ENCODE measurements around the gene RIMS1. TPM values are rescaled to one million over a fixed set of nuclear protein-coding genes. Genes with fewer than 3 reads are reported as not detected.
A peak's percentile ranks its signal among the peaks of the same experiment; 100 is the strongest.

RIMS1 gene
- total and polyA plus RNA-seq, 2 experiments from 2014 or later = 0.29 to 0.92 TPM

DNA sequence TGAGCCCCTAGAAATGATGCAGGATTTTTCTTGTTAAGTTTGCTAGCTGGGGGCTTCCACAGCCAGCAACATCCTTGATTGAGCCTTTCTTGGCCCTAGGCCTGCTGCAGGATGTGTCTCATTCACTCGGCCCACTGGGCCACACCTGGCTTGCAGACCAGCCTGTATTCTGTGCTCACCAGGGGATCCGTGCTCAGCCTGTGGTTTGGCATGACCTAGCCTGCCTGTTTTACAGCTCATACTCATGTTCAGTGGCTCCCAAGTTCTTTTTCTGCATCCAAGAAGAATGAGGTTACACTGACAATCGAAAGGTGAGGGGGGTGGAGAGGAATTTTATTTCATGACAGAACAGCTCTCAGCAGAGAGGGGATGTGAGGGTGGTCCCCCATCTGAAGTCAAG is 263.4 kb downstream of the RIMS1 start:
- Histone ChIP-seq H3K9me3 (ENCODE audit: low read depth) (no peaks in the 10 kb centered on the region), H3K4me3 (no peak overlapping the region), H3K4me1 (ENCODE audit: low read depth) (no peaks in the 10 kb centered on the region), H3K27me3 (no peaks in the 10 kb centered on the region), H3K27ac (no peak overlapping the region), H3K36me3 (no peaks in the 10 kb centered on the region)
- TF ChIP-seq CTCF (IDR thresholded peaks at IDR 0.05; ENCODE audit: low read depth, low read length) = no peak
- no peak for DNase-seq (ENCODE audit: low read depth in 1 of 2, low spot score in 1 of 2)

DNA sequence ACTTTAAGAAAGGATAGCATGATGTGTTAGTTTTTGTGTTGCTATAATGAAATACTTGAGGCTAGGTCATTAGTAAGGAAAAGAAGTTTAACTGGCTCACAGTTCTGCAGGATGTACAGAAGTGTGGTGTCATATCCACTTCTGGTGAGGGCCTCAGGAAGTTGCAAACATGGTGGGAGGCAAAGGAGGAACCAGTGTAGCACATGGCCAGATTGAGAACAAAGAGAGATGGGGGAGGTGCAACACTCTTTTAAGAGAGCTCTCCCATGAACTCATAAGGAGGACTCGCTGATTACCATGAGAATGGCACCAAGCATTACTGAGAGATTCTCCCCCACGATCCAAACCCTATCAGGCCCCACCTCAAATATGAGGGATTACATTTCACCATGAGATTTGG is 265.4 kb downstream of the RIMS1 start:
- no peak for DNase-seq (ENCODE audit: low read depth in 1 of 2, low spot score in 1 of 2)
- Histone ChIP-seq H3K9me3 (ENCODE audit: low read depth) (no peaks in the 10 kb centered on the region), H3K27me3 (no peaks in the 10 kb centered on the region), H3K27ac (no peak overlapping the region), H3K4me3 (no peak overlapping the region), H3K4me1 (ENCODE audit: low read depth) (no peaks in the 10 kb centered on the region), H3K36me3 (no peaks in the 10 kb centered on the region)
- no peak for TF ChIP-seq CTCF (IDR thresholded peaks at IDR 0.05; ENCODE audit: low read depth, low read length)

DNA sequence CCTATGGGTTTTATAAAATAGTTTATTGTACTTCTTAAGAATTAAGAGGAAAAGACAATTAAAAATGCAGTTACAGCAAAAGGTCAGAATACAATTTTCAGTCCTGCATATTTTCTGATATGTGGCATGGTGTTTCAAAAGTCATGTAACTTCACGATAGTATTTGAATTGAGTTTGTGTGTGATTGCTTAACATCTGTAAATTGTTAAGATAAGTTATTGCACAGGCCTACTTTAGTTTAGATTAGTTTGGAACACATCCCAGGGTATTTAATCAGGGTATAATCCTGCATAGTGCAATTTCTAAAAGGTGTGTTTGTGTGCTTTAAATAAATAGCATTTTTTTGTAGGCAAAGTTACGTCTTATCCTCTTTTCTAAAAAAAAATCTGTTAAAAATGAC is 289.6 kb downstream of the RIMS1 start:
- no peak overlapping the region for H3K27ac ChIP-seq
- H3K36me3 ChIP-seq = no peaks in the 10 kb centered on the region
- no peaks in the 10 kb centered on the region for H3K4me1 ChIP-seq (ENCODE audit: low read depth)
- no peak for TF ChIP-seq CTCF (IDR thresholded peaks at IDR 0.05; ENCODE audit: low read depth, low read length)
- no peak overlapping the region for H3K4me3 ChIP-seq
- H3K27me3 ChIP-seq = peaks cover 17% of the 10 kb centered on the region
- DNase-seq (ENCODE audit: low read depth in 1 of 2, low spot score in 1 of 2) = peak in 1 of 2 donors; percentile 43
- H3K9me3 ChIP-seq (ENCODE audit: low read depth) = no peaks in the 10 kb centered on the region

DNA sequence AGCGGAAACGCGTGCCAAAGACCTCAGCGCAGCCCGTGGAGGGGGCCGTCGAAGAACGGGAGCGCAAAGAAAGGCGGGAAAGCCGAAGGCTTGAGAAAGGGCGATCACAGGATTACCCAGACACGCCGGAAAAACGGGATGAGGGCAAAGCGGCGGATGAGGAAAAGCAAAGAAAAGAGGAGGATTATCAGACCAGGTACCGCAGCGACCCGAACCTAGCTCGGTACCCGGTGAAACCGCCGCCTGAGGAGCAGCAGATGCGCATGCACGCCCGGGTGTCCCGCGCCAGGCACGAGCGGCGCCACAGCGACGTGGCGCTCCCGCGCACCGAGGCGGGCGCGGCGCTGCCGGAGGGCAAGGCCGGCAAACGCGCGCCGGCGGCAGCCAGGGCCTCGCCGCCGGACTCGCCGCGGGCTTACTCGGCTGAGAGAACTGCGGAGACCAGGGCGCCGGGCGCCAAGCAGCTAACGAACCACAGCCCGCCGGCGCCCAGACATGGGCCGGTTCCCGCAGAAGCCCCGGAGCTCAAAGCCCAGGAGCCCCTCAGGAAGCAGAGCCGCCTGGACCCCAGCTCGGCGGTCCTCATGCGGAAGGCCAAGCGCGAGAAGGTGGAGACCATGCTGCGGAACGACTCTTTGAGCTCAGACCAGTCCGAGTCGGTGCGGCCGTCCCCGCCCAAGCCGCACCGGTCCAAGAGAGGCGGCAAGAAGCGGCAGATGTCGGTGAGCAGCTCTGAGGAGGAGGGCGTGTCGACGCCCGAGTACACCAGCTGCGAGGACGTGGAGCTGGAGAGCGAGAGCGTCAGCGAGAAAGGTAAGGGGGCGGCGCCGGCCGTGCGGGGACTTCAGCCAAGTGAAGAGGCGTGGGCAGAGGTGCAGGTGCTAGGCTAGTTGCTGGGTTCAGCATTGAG is 296.2 kb downstream of the RIMS1 start:
- peak; percentile 37 to 65 for DNase-seq (ENCODE audit: low read depth in 1 of 2, low spot score in 1 of 2)
- Histone ChIP-seq H3K4me1 (ENCODE audit: low read depth) (no peaks in the 10 kb centered on the region), H3K27me3 (peaks cover 57% of the 10 kb centered on the region), H3K9me3 (ENCODE audit: low read depth) (no peaks in the 10 kb centered on the region), H3K4me3 (peak overlapping the region; percentile 43), H3K36me3 (no peaks in the 10 kb centered on the region), H3K27ac (no peak overlapping the region)
- TF ChIP-seq CTCF (IDR thresholded peaks at IDR 0.05; ENCODE audit: low read depth, low read length) = no peak

GRCh38 chr6:72203983-72204382 is 317.6 kb downstream of the RIMS1 start:
- Histone ChIP-seq H3K4me1 (ENCODE audit: low read depth) (no peaks in the 10 kb centered on the region), H3K36me3 (no peaks in the 10 kb centered on the region), H3K27me3 (no peaks in the 10 kb centered on the region), H3K4me3 (no peak overlapping the region), H3K27ac (no peak overlapping the region), H3K9me3 (ENCODE audit: low read depth) (no peaks in the 10 kb centered on the region)
- TF ChIP-seq CTCF (IDR thresholded peaks at IDR 0.05; ENCODE audit: low read depth, low read length) = no peak
- DNase-seq (ENCODE audit: low read depth in 1 of 2, low spot score in 1 of 2) = no peak
